Activated naive CD8-positive, alpha-beta T cell (primary cell): Measurements from ENCODE around the gene MKRN2.
A peak's percentile ranks its signal among the peaks of the same experiment; 100 is the strongest.

Experiments
- H3K27ac Mint-ChIP-seq: one replicate; pipeline ENCODE4 v1.8.0; 2021; ENCODE audit warnings: mixed read lengths
- H3K27me3 Mint-ChIP-seq: one replicate; pipeline ENCODE4 v1.8.0; 2021; ENCODE audit warnings: mixed read lengths
- H3K36me3 Mint-ChIP-seq: one replicate; pipeline ENCODE4 v1.8.0; 2021; ENCODE audit warnings: mixed read lengths
- H3K4me1 Mint-ChIP-seq: one replicate; pipeline ENCODE4 v1.8.0; 2021; ENCODE audit warnings: low read depth, mixed read lengths
- H3K4me3 Mint-ChIP-seq: one replicate; pipeline ENCODE4 v1.8.0; 2021; ENCODE audit warnings: mild to moderate bottlenecking, mixed read lengths
- H3K9me3 Mint-ChIP-seq: one replicate; pipeline ENCODE4 v1.8.0; 2021; ENCODE audit warnings: low read depth, mixed read lengths

The MKRN2 gene

DNA sequence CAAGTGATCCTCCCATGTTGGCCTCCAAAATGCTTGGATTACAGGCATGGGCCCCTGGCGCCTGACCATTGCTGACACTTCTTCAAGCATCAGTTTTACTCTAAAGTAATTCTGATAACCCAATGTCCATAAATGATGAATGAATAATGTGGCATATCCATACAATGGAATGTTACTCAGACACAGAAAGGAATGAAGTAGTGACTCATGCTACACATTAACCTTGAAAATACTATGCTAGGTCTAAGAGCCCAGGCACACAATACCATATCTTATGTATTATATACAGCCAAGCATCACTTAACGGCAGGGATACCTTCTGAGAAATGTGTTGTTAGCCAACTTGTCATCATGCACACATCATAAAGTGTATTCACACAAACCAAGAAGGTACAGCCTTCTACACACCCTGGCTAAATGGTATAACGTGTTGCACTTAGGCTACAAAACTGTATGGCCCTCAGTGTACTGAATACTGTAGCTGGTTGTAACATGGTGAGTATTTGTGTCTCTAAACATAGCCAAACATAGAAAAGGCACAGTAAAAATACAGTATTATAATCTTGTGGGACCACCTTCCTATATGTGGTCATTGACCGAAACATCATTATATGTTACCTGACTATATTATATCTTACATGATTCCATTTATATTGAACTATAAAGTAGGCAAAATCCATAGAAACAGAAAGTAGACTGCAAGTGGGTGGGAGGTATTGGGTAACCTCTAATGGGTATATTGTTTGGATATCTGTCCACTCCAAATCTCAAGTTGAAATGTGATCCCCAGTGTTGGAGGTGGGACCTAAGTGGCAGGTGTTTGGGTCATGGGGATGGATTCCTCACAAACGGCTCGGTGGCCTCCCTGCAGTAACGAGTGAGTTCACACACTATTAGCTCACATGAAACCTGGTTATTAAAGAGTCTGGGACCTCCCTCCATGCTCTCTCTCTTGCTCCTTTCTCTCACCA is 31.4 kb downstream of the MKRN2 start:
- H3K36me3 Mint-ChIP-seq: peaks cover 3% of the 10 kb centered on the region
- peak overlapping the region; percentile 79 for H3K27ac Mint-ChIP-seq
- H3K4me1 Mint-ChIP-seq: no peaks in the 10 kb centered on the region
- H3K9me3 Mint-ChIP-seq: no peaks in the 10 kb centered on the region
- no peak overlapping the region for H3K4me3 Mint-ChIP-seq
- H3K27me3 Mint-ChIP-seq: no peaks in the 10 kb centered on the region

GRCh38 chr3:12590096-12590495 is 33.2 kb downstream of the MKRN2 start:
- Mint-ChIP-seq H3K27ac (no peak overlapping the region), H3K27me3 (no peaks in the 10 kb centered on the region), H3K36me3 (peaks cover 8% of the 10 kb centered on the region), H3K4me1 (peaks cover 3% of the 10 kb centered on the region), H3K4me3 (no peak overlapping the region), H3K9me3 (no peaks in the 10 kb centered on the region)

GRCh38 chr3:12591456-12591855 is 34.6 kb downstream of the MKRN2 start:
- no peaks in the 10 kb centered on the region for H3K27me3 Mint-ChIP-seq
- peaks cover 3% of the 10 kb centered on the region for H3K4me1 Mint-ChIP-seq
- no peak overlapping the region for H3K4me3 Mint-ChIP-seq
- no peak overlapping the region for H3K27ac Mint-ChIP-seq
- H3K9me3 Mint-ChIP-seq: no peaks in the 10 kb centered on the region
- peaks cover 8% of the 10 kb centered on the region for H3K36me3 Mint-ChIP-seq

DNA sequence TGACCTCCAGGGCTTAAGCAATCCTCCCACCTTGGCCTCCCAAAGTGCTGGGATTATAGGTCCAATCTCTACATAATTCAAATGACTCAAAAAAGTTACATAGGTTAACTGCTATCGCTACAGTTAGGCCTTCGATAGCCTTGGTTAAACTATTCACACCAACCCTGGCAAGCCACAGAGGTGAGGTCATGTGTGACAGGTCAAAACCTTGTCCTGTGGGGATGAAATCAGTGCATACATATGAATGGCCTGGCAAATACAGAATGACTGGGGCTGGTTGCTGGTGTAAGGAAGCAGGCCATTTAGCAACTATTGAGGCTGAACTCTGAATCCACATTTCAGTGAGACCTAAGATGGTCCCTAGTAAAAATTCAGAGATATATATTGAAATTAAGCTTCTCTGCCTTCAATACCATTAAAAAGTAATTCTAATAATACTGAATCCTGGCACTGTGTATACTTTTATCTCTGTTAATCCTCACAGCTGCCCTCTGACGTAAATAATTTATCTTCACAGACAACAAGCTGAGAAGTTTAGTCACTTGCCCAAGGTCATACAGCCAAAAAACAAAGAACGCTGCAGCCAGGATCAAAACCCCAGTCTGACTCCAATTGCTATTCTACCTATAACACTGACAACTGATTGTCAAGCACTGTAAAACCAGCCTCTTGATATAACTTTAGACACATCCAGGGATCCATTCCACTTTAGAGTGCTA is 35.3 kb downstream of the MKRN2 start:
- Mint-ChIP-seq H3K27me3 (no peaks in the 10 kb centered on the region), H3K9me3 (no peaks in the 10 kb centered on the region), H3K4me3 (no peak overlapping the region), H3K27ac (no peak overlapping the region), H3K36me3 (peaks cover 8% of the 10 kb centered on the region), H3K4me1 (peaks cover 3% of the 10 kb centered on the region)

- peaks cover 3% of the 10 kb centered on the region for H3K4me1 Mint-ChIP-seq
- no peaks in the 10 kb centered on the region for H3K27me3 Mint-ChIP-seq
- no peaks in the 10 kb centered on the region for H3K9me3 Mint-ChIP-seq
- H3K27ac Mint-ChIP-seq: no peak overlapping the region
- peaks cover 8% of the 10 kb centered on the region for H3K36me3 Mint-ChIP-seq
- no peak overlapping the region for H3K4me3 Mint-ChIP-seq
Observed at GRCh38 chr3:12593473-12593872, 36.6 kb downstream of the MKRN2 start.

DNA sequence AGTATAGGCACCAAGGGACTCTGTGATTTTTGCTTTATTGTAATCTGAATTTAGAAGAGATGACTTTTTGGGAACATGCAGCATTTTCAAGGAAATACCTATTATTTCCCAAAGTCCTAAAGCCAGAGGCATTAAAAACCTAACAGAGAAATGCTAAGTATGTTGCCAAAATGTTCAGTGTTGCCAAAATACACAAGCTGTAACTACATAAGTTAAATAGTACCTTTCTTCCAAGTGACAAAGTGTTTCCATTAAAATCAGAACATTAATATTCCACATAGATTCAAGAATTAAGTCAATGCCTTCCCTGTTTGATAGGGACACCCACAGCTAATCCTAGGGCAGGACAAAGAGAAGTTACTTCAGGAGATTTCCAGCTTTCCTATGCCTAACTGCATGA is 42.0 kb downstream of the MKRN2 start:
- Mint-ChIP-seq H3K4me1 (peaks cover 4% of the 10 kb centered on the region), H3K9me3 (no peaks in the 10 kb centered on the region), H3K27me3 (no peaks in the 10 kb centered on the region), H3K4me3 (no peak overlapping the region), H3K36me3 (peaks cover 3% of the 10 kb centered on the region), H3K27ac (no peak overlapping the region)

- no peak overlapping the region for H3K4me3 Mint-ChIP-seq
- H3K4me1 Mint-ChIP-seq: peaks cover 2% of the 10 kb centered on the region
- H3K27ac Mint-ChIP-seq: no peak overlapping the region
- no peaks in the 10 kb centered on the region for H3K27me3 Mint-ChIP-seq
- no peaks in the 10 kb centered on the region for H3K9me3 Mint-ChIP-seq
- H3K36me3 Mint-ChIP-seq: no peaks in the 10 kb centered on the region
Observed at GRCh38 chr3:12601072-12601471, 44.2 kb downstream of the MKRN2 start.

DNA sequence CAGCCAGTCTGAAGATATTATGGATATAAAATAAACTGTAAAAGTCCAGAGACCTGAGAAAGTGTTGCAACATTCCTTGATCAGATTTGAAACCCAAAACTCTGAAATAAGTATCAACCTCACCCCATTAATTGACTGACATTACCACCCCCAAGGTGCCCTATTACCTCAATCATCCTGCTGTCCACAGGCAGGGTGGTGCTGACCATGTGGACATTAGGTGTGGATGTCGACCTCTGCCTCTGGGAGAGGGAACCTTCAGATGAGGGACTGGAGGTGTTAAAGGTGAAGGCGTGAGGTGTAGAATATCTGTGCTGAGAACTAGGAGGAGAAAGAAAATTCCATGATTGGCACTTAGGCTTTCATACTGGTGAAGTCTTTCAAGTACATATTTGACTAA is 47.1 kb downstream of the MKRN2 start:
- H3K4me1 Mint-ChIP-seq: peaks cover 16% of the 10 kb centered on the region
- peaks cover 9% of the 10 kb centered on the region for H3K36me3 Mint-ChIP-seq
- H3K4me3 Mint-ChIP-seq: no peak overlapping the region
- no peaks in the 10 kb centered on the region for H3K27me3 Mint-ChIP-seq
- H3K9me3 Mint-ChIP-seq: no peaks in the 10 kb centered on the region
- H3K27ac Mint-ChIP-seq: no peak overlapping the region

GRCh38 chr3:12608376-12608775 is 51.5 kb downstream of the MKRN2 start:
- H3K4me1 Mint-ChIP-seq: peaks cover 30% of the 10 kb centered on the region

GRCh38 chr3:12611117-12611516 is 54.2 kb downstream of the MKRN2 start:
- H3K9me3 Mint-ChIP-seq: no peaks in the 10 kb centered on the region
- peaks cover 14% of the 10 kb centered on the region for H3K36me3 Mint-ChIP-seq
- no peaks in the 10 kb centered on the region for H3K27me3 Mint-ChIP-seq
- H3K4me3 Mint-ChIP-seq: no peak overlapping the region
- H3K27ac Mint-ChIP-seq: no peak overlapping the region
- H3K4me1 Mint-ChIP-seq: peaks cover 52% of the 10 kb centered on the region

More at GRCh38 chr3:12608376-12608775, 51.5 kb downstream of the MKRN2 start:
- H3K27me3 Mint-ChIP-seq: no peaks in the 10 kb centered on the region
- H3K4me3 Mint-ChIP-seq: no peak overlapping the region
- H3K27ac Mint-ChIP-seq: no peak overlapping the region
- peaks cover 12% of the 10 kb centered on the region for H3K36me3 Mint-ChIP-seq
- H3K9me3 Mint-ChIP-seq: no peaks in the 10 kb centered on the region

GRCh38 chr3:12612514-12613226 is 55.8 kb downstream of the MKRN2 start:
- Mint-ChIP-seq H3K36me3 (peaks cover 13% of the 10 kb centered on the region), H3K27ac (peak overlapping the region; percentile 73), H3K9me3 (no peaks in the 10 kb centered on the region), H3K4me3 (no peak overlapping the region), H3K4me1 (peaks cover 47% of the 10 kb centered on the region), H3K27me3 (no peaks in the 10 kb centered on the region)

GRCh38 chr3:12613250-12613649 is 56.4 kb downstream of the MKRN2 start:
- no peaks in the 10 kb centered on the region for H3K9me3 Mint-ChIP-seq
- H3K36me3 Mint-ChIP-seq: peaks cover 13% of the 10 kb centered on the region
- H3K4me1 Mint-ChIP-seq: peaks cover 47% of the 10 kb centered on the region
- no peaks in the 10 kb centered on the region for H3K27me3 Mint-ChIP-seq
- no peak overlapping the region for H3K4me3 Mint-ChIP-seq
- H3K27ac Mint-ChIP-seq: peak overlapping the region; percentile 73

- Mint-ChIP-seq H3K27ac (no peak overlapping the region), H3K36me3 (peaks cover 7% of the 10 kb centered on the region), H3K4me3 (no peak overlapping the region), H3K9me3 (no peaks in the 10 kb centered on the region), H3K27me3 (no peaks in the 10 kb centered on the region), H3K4me1 (peaks cover 47% of the 10 kb centered on the region)
Observed at GRCh38 chr3:12615266-12615665, 58.4 kb downstream of the MKRN2 start.

DNA sequence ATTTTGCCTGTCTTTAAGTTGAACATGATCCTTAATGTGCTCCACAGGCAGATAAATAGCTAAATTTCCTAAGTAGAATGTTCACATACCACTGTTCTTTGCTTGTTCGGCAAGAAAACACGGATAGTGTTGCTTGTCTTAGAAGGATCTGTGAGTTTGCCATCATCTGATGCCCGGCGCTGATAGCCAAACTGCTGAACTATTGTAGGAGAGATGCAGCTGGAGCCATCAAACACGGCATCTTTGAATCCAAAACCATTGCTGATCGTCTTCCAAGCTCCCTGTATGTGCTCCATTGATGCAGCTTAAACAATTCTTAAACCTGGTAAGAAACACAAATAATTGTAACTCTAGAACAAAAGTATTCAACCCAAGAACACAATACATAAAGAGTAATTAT is 61.5 kb downstream of the MKRN2 start:
- Mint-ChIP-seq H3K9me3 (no peaks in the 10 kb centered on the region), H3K36me3 (peaks cover 4% of the 10 kb centered on the region), H3K4me3 (no peak overlapping the region), H3K4me1 (peaks cover 54% of the 10 kb centered on the region), H3K27ac (no peak overlapping the region), H3K27me3 (no peaks in the 10 kb centered on the region)

DNA sequence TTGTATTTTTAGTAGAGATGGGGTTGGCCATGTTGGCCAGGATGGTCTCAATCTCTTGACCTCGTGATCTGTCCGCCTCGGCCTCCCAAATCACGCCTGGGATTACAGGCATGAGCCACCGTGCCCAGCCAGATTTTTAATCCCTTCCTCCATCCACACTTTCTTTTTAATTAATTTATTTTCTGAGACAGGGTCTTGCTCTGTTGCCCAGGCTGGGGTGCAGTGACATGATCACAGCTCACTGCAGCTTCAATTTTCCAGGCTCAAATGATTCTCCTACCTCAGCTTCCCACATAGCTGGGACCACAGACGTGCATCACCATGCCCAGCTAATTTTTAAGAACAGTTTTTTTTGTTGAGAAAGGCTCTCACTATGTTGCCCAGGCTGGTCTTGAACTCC is 63.4 kb downstream of the MKRN2 start:
- no peak overlapping the region for H3K27ac Mint-ChIP-seq
- peaks cover 4% of the 10 kb centered on the region for H3K36me3 Mint-ChIP-seq
- H3K4me1 Mint-ChIP-seq: peaks cover 48% of the 10 kb centered on the region
- no peak overlapping the region for H3K4me3 Mint-ChIP-seq
- H3K9me3 Mint-ChIP-seq: no peaks in the 10 kb centered on the region
- H3K27me3 Mint-ChIP-seq: no peaks in the 10 kb centered on the region
